Measurements from ENCODE around the gene ARMCX2. TPM values are rescaled to one million over a fixed set of nuclear protein-coding genes. Genes with fewer than 3 reads are reported as not detected.

ARMCX2 gene
- total RNA-seq, 4 donors from 2014 or later = 9.7 to 32.1 (median 20.0) TPM

GRCh38 chrX:101682723-101683122 is 23.1 kb upstream of the ARMCX2 start:
- ATAC-seq (ENCODE audit: low FRiP score) = no peak
- DNase-seq (ENCODE audit: low spot score) = no peak
- no peak for TF ChIP-seq CTCF (IDR thresholded peaks at IDR 0.05)

- TF ChIP-seq CTCF (IDR thresholded peaks at IDR 0.05) = no peak
- ATAC-seq (ENCODE audit: low FRiP score) (no peak), DNase-seq (ENCODE audit: low spot score) (no peak)
Measured at GRCh38 chrX:101677028-101677427, 17.4 kb upstream of the ARMCX2 start.

- DNase-seq (ENCODE audit: low spot score) (no peak), ATAC-seq (ENCODE audit: low FRiP score) (no peak)
- no peak for TF ChIP-seq CTCF (IDR thresholded peaks at IDR 0.05)
Measured at GRCh38 chrX:101676571-101676970, 16.9 kb upstream of the ARMCX2 start.

GRCh38 chrX:101668143-101668542 is 8.5 kb upstream of the ARMCX2 start:
- TF ChIP-seq CTCF (IDR thresholded peaks at IDR 0.05) = no peak
- no peak for ATAC-seq (ENCODE audit: low FRiP score)
- DNase-seq (ENCODE audit: low spot score) = no peak

GRCh38 chrX:101658661-101659491 is 774 bp downstream of the ARMCX2 start:
- ATAC-seq (ENCODE audit: low FRiP score) = peak; percentile 65
- no peak for DNase-seq (ENCODE audit: low spot score)
- TF ChIP-seq CTCF (IDR thresholded peaks at IDR 0.05) = no peak

- no peak for DNase-seq (ENCODE audit: low spot score)
- no peak for ATAC-seq (ENCODE audit: low FRiP score)
- no peak for TF ChIP-seq CTCF (IDR thresholded peaks at IDR 0.05)
Measured at GRCh38 chrX:101657495-101657894, 2.2 kb downstream of the ARMCX2 start.

GRCh38 chrX:101656817-101657216 is 2.8 kb downstream of the ARMCX2 start:
- no peak for ATAC-seq (ENCODE audit: low FRiP score)

More at GRCh38 chrX:101656817-101657216, 2.8 kb downstream of the ARMCX2 start:
- no peak for DNase-seq (ENCODE audit: low spot score)
- no peak for TF ChIP-seq CTCF (IDR thresholded peaks at IDR 0.05)
